ENCODE results near the gene STX16. TPM values are rescaled to one million over a fixed set of nuclear protein-coding genes. Genes with fewer than 3 reads are reported as not detected.

Gene STX16
- total RNA-seq, 3 donors from 2014 or later: 42.2 to 70.4 (median 43.1) TPM

- Histone ChIP-seq H3K36me3 (ENCODE audit: low read depth) (no peaks in the 10 kb centered on the region), H3K9me3 (no peaks in the 10 kb centered on the region), H3K4me3 (no peak overlapping the region), H3K4me1 (ENCODE audit: low read depth) (peaks cover 8% of the 10 kb centered on the region)
- no peak for TF ChIP-seq CTCF (IDR thresholded peaks at IDR 0.05)
- ATAC-seq (no peak), DNase-seq (no peak)
- intact Hi-C loops (cut with DNase I, micrococcal nuclease): no loop called here
Measured at GRCh38 chr20:58688840-58689239, 37.8 kb downstream of the STX16 start.

GRCh38 chr20:58690396-58691135 lies 39.5 kb downstream of the STX16 start:
- DNase-seq (no peak), ATAC-seq (no peak)
- H3K9me3 ChIP-seq: no peaks in the 10 kb centered on the region
- intact Hi-C loops (cut with DNase I, micrococcal nuclease): no loop called here
- no peaks in the 10 kb centered on the region for H3K36me3 ChIP-seq (ENCODE audit: low read depth)
- no peak for TF ChIP-seq CTCF (IDR thresholded peaks at IDR 0.05)
- H3K4me3 ChIP-seq: no peak overlapping the region
- H3K4me1 ChIP-seq (ENCODE audit: low read depth): peaks cover 16% of the 10 kb centered on the region

GRCh38 chr20:58691773-58692578 lies 40.9 kb downstream of the STX16 start:
- no peaks in the 10 kb centered on the region for H3K36me3 ChIP-seq (ENCODE audit: low read depth)
- intact Hi-C loops (cut with DNase I, micrococcal nuclease): no loop called here
- DNase-seq (peak in 2 of 3 donors; percentile 24 to 56), ATAC-seq (peak; percentile 2)
- no peak overlapping the region for H3K4me3 ChIP-seq
- peaks cover 16% of the 10 kb centered on the region for H3K4me1 ChIP-seq (ENCODE audit: low read depth)
- H3K9me3 ChIP-seq: no peaks in the 10 kb centered on the region
- no peak for TF ChIP-seq CTCF (IDR thresholded peaks at IDR 0.05)

- Histone ChIP-seq H3K4me3 (no peak within 1 kb of the TSS), H3K4me1 (ENCODE audit: low read depth) (peaks cover 16% of the 10 kb centered on the region), H3K36me3 (ENCODE audit: low read depth) (no peaks in the 10 kb centered on the region), H3K9me3 (no peaks in the 10 kb centered on the region)
- ATAC-seq: peak; percentile 96
- peak; percentile 78 to 87 (median 79) for DNase-seq
- peak; percentile 21 for TF ChIP-seq CTCF (IDR thresholded peaks at IDR 0.05)
- intact Hi-C loops (cut with DNase I, micrococcal nuclease): no loop called here
Measured at GRCh38 chr20:58692579-58693225, 41.6 kb downstream of the STX16 start, which contains the start of gene NPEPL1. NPEPL1 (plus strand) TSS chr20:58692800; CDS start chr20:58692901, 101 bp downstream.

- DNase-seq: peak; percentile 35 to 66 (median 66)
- Histone ChIP-seq H3K4me1 (ENCODE audit: low read depth) (peaks cover 16% of the 10 kb centered on the region), H3K36me3 (ENCODE audit: low read depth) (no peaks in the 10 kb centered on the region), H3K9me3 (no peaks in the 10 kb centered on the region), H3K4me3 (no peak overlapping the region)
- no peak for TF ChIP-seq CTCF (IDR thresholded peaks at IDR 0.05)
- peak; percentile 39 for ATAC-seq
- intact Hi-C loops (cut with DNase I, micrococcal nuclease): no loop called here
Measured at GRCh38 chr20:58693226-58694006, 42.3 kb downstream of the STX16 start.
